ENCODE measurements around the gene ATP2B2.

The ATP2B2 gene

DNA sequence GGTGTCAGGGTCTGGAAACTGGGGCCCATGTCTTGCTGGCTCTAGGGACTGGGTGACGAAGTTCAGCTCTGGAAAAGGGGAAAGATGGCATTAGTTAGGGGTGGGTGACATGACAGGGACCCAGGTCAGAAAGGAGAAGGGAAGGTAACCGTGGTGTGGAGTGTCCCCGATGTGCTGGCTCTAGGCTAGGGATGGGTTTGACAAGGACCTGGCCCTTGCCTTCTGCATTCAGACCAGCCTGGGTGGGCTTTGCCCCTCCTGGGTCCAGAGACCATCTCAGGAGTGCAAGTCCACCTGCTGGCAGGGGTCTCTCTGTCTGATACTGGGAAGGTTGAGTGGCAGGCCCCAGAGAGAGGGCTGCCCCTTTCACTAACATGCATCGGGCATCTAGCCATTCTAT lies 28.7 kb upstream of the ATP2B2 start:
- no peaks in the 10 kb centered on the region for H4K20me1 ChIP-seq (ENCODE audit: insufficient read depth, low read length)
- ATAC-seq (ENCODE audit: insufficient read depth, low read depth): no peak

GRCh38 chr3:10533737-10534023 lies 28.3 kb upstream of the ATP2B2 start:
- Histone ChIP-seq H3K27me3 (ENCODE audit: insufficient read depth, low read length, poor library complexity) (peaks cover 4% of the 10 kb centered on the region), H3K9me3 (ENCODE audit: insufficient read depth, low read length, severe bottlenecking) (no peaks in the 10 kb centered on the region), H2AFZ (ENCODE audit: low read depth, low read length) (no peak overlapping the region), H3K79me2 (ENCODE audit: insufficient read depth, low read length) (no peaks in the 10 kb centered on the region), H3K36me3 (ENCODE audit: insufficient read depth, low read length) (no peaks in the 10 kb centered on the region), H3K4me3 (ENCODE audit: low read depth in 1 of 2, low read length in 2 of 2) (no peak overlapping the region), H3K27ac (ENCODE audit: low read length) (no peak overlapping the region), H3K9ac (ENCODE audit: low read depth, low read length) (no peak overlapping the region), H3K4me2 (ENCODE audit: insufficient read depth, low read length) (no peak overlapping the region), H4K20me1 (ENCODE audit: insufficient read depth, low read length) (no peaks in the 10 kb centered on the region), H3K4me1 (ENCODE audit: insufficient read depth, low read length) (no peaks in the 10 kb centered on the region)
- DNase-seq (no peak), ATAC-seq (ENCODE audit: insufficient read depth, low read depth) (no peak)
- TF ChIP-seq CTCF (IDR thresholded peaks at IDR 0.05; ENCODE audit: borderline replicate concordance, extremely low read depth, low read length, poor library complexity, severe bottlenecking) (no peak), EZH2 (IDR thresholded peaks at IDR 0.05; ENCODE audit: borderline replicate concordance, low read depth, low read length, severe bottlenecking) (no peak)

More for the DNA sequence above, 28.7 kb upstream of the ATP2B2 start:
- Histone ChIP-seq H3K4me2 (ENCODE audit: insufficient read depth, low read length) (no peak overlapping the region), H2AFZ (ENCODE audit: low read depth, low read length) (no peak overlapping the region), H3K36me3 (ENCODE audit: insufficient read depth, low read length) (no peaks in the 10 kb centered on the region), H3K27me3 (ENCODE audit: insufficient read depth, low read length, poor library complexity) (peaks cover 4% of the 10 kb centered on the region), H3K27ac (ENCODE audit: low read length) (no peak overlapping the region), H3K4me1 (ENCODE audit: insufficient read depth, low read length) (no peaks in the 10 kb centered on the region), H3K79me2 (ENCODE audit: insufficient read depth, low read length) (no peaks in the 10 kb centered on the region), H3K4me3 (ENCODE audit: low read depth in 1 of 2, low read length in 2 of 2) (no peak overlapping the region), H3K9me3 (ENCODE audit: insufficient read depth, low read length, severe bottlenecking) (no peaks in the 10 kb centered on the region), H3K9ac (ENCODE audit: low read depth, low read length) (no peak overlapping the region)
- DNase-seq: no peak
- TF ChIP-seq EZH2 (IDR thresholded peaks at IDR 0.05; ENCODE audit: borderline replicate concordance, low read depth, low read length, severe bottlenecking): no peak
- no peak for TF ChIP-seq CTCF (IDR thresholded peaks at IDR 0.05; ENCODE audit: borderline replicate concordance, extremely low read depth, low read length, poor library complexity, severe bottlenecking)

DNA sequence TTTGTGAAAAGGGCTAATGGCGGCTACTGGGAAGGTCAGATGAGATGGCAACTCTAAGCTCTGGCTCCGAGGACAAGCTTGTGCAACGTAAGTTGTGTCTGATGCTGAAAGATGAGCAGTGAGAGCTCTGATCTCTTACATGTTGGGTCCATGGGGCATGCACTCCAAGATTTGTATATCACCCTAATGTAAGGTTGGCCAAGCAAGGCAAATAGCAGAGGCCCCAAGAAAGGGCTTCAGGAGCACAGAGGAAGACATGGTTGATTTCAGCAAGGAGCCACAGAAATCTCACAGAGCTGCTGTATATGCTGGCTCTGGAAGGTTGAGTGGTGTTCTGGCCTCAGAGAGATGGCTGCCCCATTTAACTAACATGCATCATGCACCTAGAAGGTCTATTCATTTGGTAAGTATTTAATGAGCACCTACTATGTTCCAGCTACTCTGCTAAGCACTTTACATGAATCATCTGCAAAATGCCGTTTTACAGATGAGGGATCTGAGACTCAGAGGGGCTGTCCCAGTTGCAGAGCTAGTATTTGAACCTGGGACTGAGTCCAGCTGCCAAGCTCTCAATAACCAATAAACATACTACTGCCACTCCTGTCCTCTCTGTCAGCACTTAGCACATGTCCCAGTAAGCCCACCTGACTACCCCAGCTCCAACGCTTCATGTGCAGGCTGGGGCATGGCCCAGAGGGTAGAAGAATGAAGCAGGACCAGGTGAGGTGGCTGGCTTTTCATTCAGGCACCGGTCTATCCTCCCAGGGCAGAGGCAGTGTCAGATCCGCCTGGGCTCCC lies 27.8 kb upstream of the ATP2B2 start:
- no peaks in the 10 kb centered on the region for H3K9me3 ChIP-seq (ENCODE audit: insufficient read depth, low read length, severe bottlenecking)
- H3K79me2 ChIP-seq (ENCODE audit: insufficient read depth, low read length): no peaks in the 10 kb centered on the region
- no peak for ATAC-seq (ENCODE audit: insufficient read depth, low read depth)
- no peak for DNase-seq
- H2AFZ ChIP-seq (ENCODE audit: low read depth, low read length): no peak overlapping the region
- no peaks in the 10 kb centered on the region for H3K4me1 ChIP-seq (ENCODE audit: insufficient read depth, low read length)
- no peak overlapping the region for H3K4me2 ChIP-seq (ENCODE audit: insufficient read depth, low read length)
- no peaks in the 10 kb centered on the region for H4K20me1 ChIP-seq (ENCODE audit: insufficient read depth, low read length)
- H3K9ac ChIP-seq (ENCODE audit: low read depth, low read length): no peak overlapping the region
- no peak overlapping the region for H3K4me3 ChIP-seq (ENCODE audit: low read depth in 1 of 2, low read length in 2 of 2)
- TF ChIP-seq CTCF (IDR thresholded peaks at IDR 0.05; ENCODE audit: borderline replicate concordance, extremely low read depth, low read length, poor library complexity, severe bottlenecking) (no peak), EZH2 (IDR thresholded peaks at IDR 0.05; ENCODE audit: borderline replicate concordance, low read depth, low read length, severe bottlenecking) (no peak)
- no peaks in the 10 kb centered on the region for H3K36me3 ChIP-seq (ENCODE audit: insufficient read depth, low read length)
- peaks cover 4% of the 10 kb centered on the region for H3K27me3 ChIP-seq (ENCODE audit: insufficient read depth, low read length, poor library complexity)
- no peak overlapping the region for H3K27ac ChIP-seq (ENCODE audit: low read length)
